SK-N-SH (cell line): ENCODE data around the gene PPP2R5C. TPM values are rescaled to one million over a fixed set of nuclear protein-coding genes. Genes with fewer than 3 reads are reported as not detected.

Source experiments
- CTCF ChIA-PET: fragments of 300-600, 350-600 bp; formaldehyde crosslinking; extraction: SDS; loops from one replicate; lab custom pipeline; 2021; lab: Yijun Ruan, JAX
- POLR2A ChIA-PET: fragments of 350-600 bp; sonication (Branson Sonifier 250); formaldehyde crosslinking; extraction: SDS; loops from one replicate; lab custom pipeline; 2020; ENCODE audit warnings: antibody characterized with exemption, inconsistent platforms; lab: Yijun Ruan, JAX
- DNase-seq: peaks from one replicate; pipeline ENCODE4 v3.0.0; 2012
- H2AFZ ChIP-seq: fragments of 200-600 bp; sonication (generic); 2 replicates; pipeline ENCODE4 v1.8.1; 2016; ENCODE audit warnings: antibody characterized with exemption, mild to moderate bottlenecking, low read depth
- H3F3A ChIP-seq: fragments of 200-600 bp; sonication (generic); replicated peaks from 2 replicates; pipeline ENCODE3; 2016; ENCODE audit warnings: antibody characterized with exemption, mild to moderate bottlenecking; ENCODE audit not compliant: insufficient read depth
- H3K27ac ChIP-seq, 2 experiments: fragments of 200-500 bp in 1 of 2; fragments of 200-600 bp in 1 of 2; sonication (Bioruptor generic) in 1 of 2; sonication (generic), shearing (Covaris generic) in 1 of 2; 2 replicates each; pipeline versions ENCODE4 v1.5.1 to v1.6.1; 2014 to 2016; ENCODE audit warnings: low read depth in 2 of 2, inconsistent platforms in 1 of 2, low read length in 1 of 2, mild to moderate bottlenecking in 1 of 2, mixed read lengths in 1 of 2
- H3K27me3 ChIP-seq: fragments of 200-600 bp; sonication (generic), shearing (Covaris generic); 2 replicates; pipeline ENCODE4 v1.6.1; 2016; ENCODE audit warnings: mixed run types; ENCODE audit not compliant: insufficient read depth
- H3K36me3 ChIP-seq, 2 experiments: fragments of 200-500 bp in 1 of 2; fragments of 200-600 bp in 1 of 2; sonication (Bioruptor generic) in 1 of 2; sonication (generic) in 1 of 2; replicated peaks in 1 of 2; 2 replicates each; pipeline versions ENCODE3 to v1.5.1; 2014 to 2016; ENCODE audit warnings: low read length in 1 of 2, mild to moderate bottlenecking in 1 of 2; ENCODE audit not compliant: insufficient read depth in 2 of 2, control insufficient read depth in 1 of 2
- H3K4me1 ChIP-seq, 2 experiments: fragments of 200-500 bp in 1 of 2; fragments of 200-600 bp in 1 of 2; sonication (Bioruptor generic) in 1 of 2; sonication (generic), shearing (Covaris generic) in 1 of 2; 2 replicates each; pipeline versions ENCODE4 v1.5.1 to v1.6.1; 2014 to 2016; ENCODE audit warnings: low read depth in 1 of 2, low read length in 1 of 2, mixed run types in 1 of 2; ENCODE audit not compliant: insufficient read depth in 2 of 2, control insufficient read depth in 1 of 2
- H3K4me2 ChIP-seq: fragments of 200-600 bp; sonication (generic), shearing (Covaris generic); 2 replicates; pipeline ENCODE4 v1.6.1; 2017; ENCODE audit warnings: mixed run types
- H3K4me3 ChIP-seq, 2 experiments: fragments of 200-500 bp in 1 of 2; fragments of 200-600 bp in 1 of 2; sonication (Bioruptor generic) in 1 of 2; sonication (generic), shearing (Covaris generic) in 1 of 2; 2 replicates each; pipeline versions ENCODE4 v1.5.1 to v1.8.1; 2014 to 2016; ENCODE audit warnings: low read depth in 2 of 2, inconsistent platforms in 1 of 2, low read length in 1 of 2, mild to moderate bottlenecking in 1 of 2, mixed read lengths in 1 of 2, moderate library complexity in 1 of 2
- H3K79me2 ChIP-seq: fragments of 200-600 bp; sonication (generic); 2 replicates; pipeline ENCODE4 v1.8.1; 2017; ENCODE audit warnings: mild to moderate bottlenecking; ENCODE audit not compliant: insufficient read depth
- H3K9ac ChIP-seq: fragments of 200-600 bp; sonication (generic); 2 replicates; pipeline ENCODE4 v1.6.1; 2017; ENCODE audit warnings: mixed run types
- H3K9me2 ChIP-seq: fragments of 200-600 bp; sonication (generic); 2 replicates; pipeline ENCODE4 v1.6.1; 2017; ENCODE audit warnings: mixed run types
- H3K9me3 ChIP-seq: fragments of 200-600 bp; sonication (generic); 2 replicates; pipeline ENCODE4 v1.6.1; 2017; ENCODE audit warnings: mixed run types, mild to moderate bottlenecking, moderate library complexity
- H4K20me1 ChIP-seq: fragments of 200-600 bp; sonication (generic); 2 replicates; pipeline ENCODE4 v1.6.1; 2017; ENCODE audit warnings: mild to moderate bottlenecking, mixed run types; ENCODE audit not compliant: insufficient read depth
- CHD2 ChIP-seq: fragments of 150-350 bp; IDR thresholded peaks from 2 replicates; pipeline ENCODE4 v1.6.1; 2018; ENCODE audit warnings: low read length; ENCODE audit not compliant: partially characterized antibody
- ELF1 ChIP-seq: IDR thresholded peaks from 2 replicates; pipeline ENCODE4 v1.4.0; 2012
- FOXM1 ChIP-seq: IDR thresholded peaks from 2 replicates; pipeline ENCODE4 v1.4.0; 2012; ENCODE audit warnings: low read depth, mild to moderate bottlenecking
- GABPA ChIP-seq: IDR thresholded peaks from 2 replicates; pipeline ENCODE4 v1.4.0; 2012; ENCODE audit warnings: low read depth, mild to moderate bottlenecking
- JUND ChIP-seq: IDR thresholded peaks from 2 replicates; pipeline ENCODE4 v1.4.0; 2012
- MAX ChIP-seq: IDR thresholded peaks from 2 replicates; pipeline ENCODE4 v1.4.0; 2012; ENCODE audit warnings: low read depth
- NFIC ChIP-seq: IDR thresholded peaks from 2 replicates; pipeline ENCODE4 v1.4.0; 2012; ENCODE audit warnings: borderline replicate concordance
- POLR2AphosphoS5 ChIP-seq: IDR thresholded peaks from 2 replicates; pipeline ENCODE4 v1.6.1; 2012; ENCODE audit warnings: low read depth, low read length
- RAD21 ChIP-seq: IDR thresholded peaks from 2 replicates; pipeline ENCODE4 v1.6.1; 2012; ENCODE audit warnings: mild to moderate bottlenecking, low read length
- RCOR1 ChIP-seq: fragments of 150-350 bp; IDR thresholded peaks from 2 replicates; pipeline ENCODE4 v1.6.1; 2017; ENCODE audit warnings: antibody characterized with exemption, low read length
- RFX5 ChIP-seq: IDR thresholded peaks from 2 replicates; pipeline ENCODE4 v1.6.1; 2012; ENCODE audit warnings: mild to moderate bottlenecking, improper control_type of control experiment, low read length
- SMC3 ChIP-seq: IDR thresholded peaks from 2 replicates; pipeline ENCODE4 v1.6.1; 2012; ENCODE audit warnings: low read depth, low read length, improper control_type of control experiment
- TEAD4 ChIP-seq: IDR thresholded peaks from 2 replicates; pipeline ENCODE4 v1.4.0; 2012; ENCODE audit warnings: mild to moderate bottlenecking, borderline replicate concordance; ENCODE audit not compliant: insufficient read depth
- YY1 ChIP-seq: IDR thresholded peaks from 2 replicates; pipeline ENCODE4 v1.4.0; 2012; ENCODE audit warnings: low read depth, mild to moderate bottlenecking
- ZBTB33 ChIP-seq: IDR thresholded peaks from 2 replicates; pipeline ENCODE4 v1.4.0; 2012; ENCODE audit warnings: low read depth, borderline replicate concordance
- WGBS: methylation state at CpG from one replicate; pipeline ENCODE4 v1.1.6; 2017; ENCODE audit warnings: low lambda C conversion rate; 5-methylcytosine and 5-hydroxymethylcytosine counted together
- polyA plus RNA-seq, 3 experiments: library from polyadenylated mRNA; depleted of rRNA; stranded (reverse); fragments of >200 nt; gene quantifications; 2 replicates each; pipeline ENCODE4 v1.2.3, GENCODE V29; 2012
- TF ChIP-seq, protein P1 (sequence below): IDR thresholded peaks from 2 replicates; pipeline ENCODE4; 2012
- TF ChIP-seq, protein P2 (sequence below): IDR thresholded peaks from 2 replicates; pipeline ENCODE4 v1.6.1; 2012; ENCODE audit warnings: mild to moderate bottlenecking, low read depth, low read length, moderate library complexity
- TF ChIP-seq, protein P3 (sequence below): fragments of 150-350 bp; IDR thresholded peaks from 2 replicates; pipeline ENCODE4 v1.6.1; 2016; ENCODE audit warnings: mild to moderate bottlenecking, low read depth, low read length

PPP2R5C gene
- polyA plus RNA-seq, 1 of the 3 experiments (the other 2 are of a cell fraction): 43.7 TPM

DNA sequence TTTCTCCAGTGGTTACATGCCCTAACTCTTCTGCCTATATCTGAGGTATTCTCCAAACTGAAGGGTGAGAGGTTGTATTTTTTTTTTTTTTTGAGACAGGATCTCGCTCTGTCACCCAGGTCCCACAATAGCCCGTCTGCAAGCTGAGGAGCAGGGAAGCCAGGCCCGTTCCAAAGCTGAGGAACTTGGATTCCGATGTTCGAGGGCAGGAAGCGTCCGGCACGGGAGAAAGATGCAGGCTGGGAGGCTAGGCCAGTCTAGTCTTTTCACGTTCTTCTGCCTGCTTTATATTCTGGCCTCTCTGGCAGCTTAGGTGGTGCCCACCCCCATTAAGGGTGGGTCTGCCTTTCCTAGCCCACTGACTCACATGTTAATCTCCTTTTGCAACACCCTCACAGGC is 135.8 kb downstream of the PPP2R5C start:
- Histone ChIP-seq H3K9ac (no peak overlapping the region), H3K4me3 (no peak overlapping the region), H3K27ac (no peak overlapping the region), H4K20me1 (no peaks in the 10 kb centered on the region), H3K27me3 (no peaks in the 10 kb centered on the region), H3K4me2 (no peak overlapping the region), H3F3A (no peaks in the 10 kb centered on the region), H3K4me1 (no peaks in the 10 kb centered on the region), H3K79me2 (no peaks in the 10 kb centered on the region), H3K9me2 (no peaks in the 10 kb centered on the region), H2AFZ (no peak overlapping the region), H3K36me3 (peaks cover 60 to 77% of the 10 kb centered on the region in 2 experiments), H3K9me3 (no peaks in the 10 kb centered on the region)
- TF ChIP-seq MAX (no peak), SMC3 (no peak), ELF1 (no peak), ZBTB33 (no peak), JUND (no peak), CHD2 (no peak), TEAD4 (no peak), FOXM1 (no peak), POLR2AphosphoS5 (no peak), GABPA (no peak), YY1 (no peak), RCOR1 (no peak), NFIC (no peak), RFX5 (no peak), RAD21 (no peak)
- TF ChIP-seq, protein P1, sequence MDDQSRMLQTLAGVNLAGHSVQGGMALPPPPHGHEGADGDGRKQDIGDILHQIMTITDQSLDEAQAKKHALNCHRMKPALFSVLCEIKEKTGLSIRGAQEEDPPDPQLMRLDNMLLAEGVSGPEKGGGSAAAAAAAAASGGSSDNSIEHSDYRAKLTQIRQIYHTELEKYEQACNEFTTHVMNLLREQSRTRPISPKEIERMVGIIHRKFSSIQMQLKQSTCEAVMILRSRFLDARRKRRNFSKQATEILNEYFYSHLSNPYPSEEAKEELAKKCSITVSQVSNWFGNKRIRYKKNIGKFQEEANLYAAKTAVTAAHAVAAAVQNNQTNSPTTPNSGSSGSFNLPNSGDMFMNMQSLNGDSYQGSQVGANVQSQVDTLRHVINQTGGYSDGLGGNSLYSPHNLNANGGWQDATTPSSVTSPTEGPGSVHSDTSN: no peak
- TF ChIP-seq, protein P2, sequence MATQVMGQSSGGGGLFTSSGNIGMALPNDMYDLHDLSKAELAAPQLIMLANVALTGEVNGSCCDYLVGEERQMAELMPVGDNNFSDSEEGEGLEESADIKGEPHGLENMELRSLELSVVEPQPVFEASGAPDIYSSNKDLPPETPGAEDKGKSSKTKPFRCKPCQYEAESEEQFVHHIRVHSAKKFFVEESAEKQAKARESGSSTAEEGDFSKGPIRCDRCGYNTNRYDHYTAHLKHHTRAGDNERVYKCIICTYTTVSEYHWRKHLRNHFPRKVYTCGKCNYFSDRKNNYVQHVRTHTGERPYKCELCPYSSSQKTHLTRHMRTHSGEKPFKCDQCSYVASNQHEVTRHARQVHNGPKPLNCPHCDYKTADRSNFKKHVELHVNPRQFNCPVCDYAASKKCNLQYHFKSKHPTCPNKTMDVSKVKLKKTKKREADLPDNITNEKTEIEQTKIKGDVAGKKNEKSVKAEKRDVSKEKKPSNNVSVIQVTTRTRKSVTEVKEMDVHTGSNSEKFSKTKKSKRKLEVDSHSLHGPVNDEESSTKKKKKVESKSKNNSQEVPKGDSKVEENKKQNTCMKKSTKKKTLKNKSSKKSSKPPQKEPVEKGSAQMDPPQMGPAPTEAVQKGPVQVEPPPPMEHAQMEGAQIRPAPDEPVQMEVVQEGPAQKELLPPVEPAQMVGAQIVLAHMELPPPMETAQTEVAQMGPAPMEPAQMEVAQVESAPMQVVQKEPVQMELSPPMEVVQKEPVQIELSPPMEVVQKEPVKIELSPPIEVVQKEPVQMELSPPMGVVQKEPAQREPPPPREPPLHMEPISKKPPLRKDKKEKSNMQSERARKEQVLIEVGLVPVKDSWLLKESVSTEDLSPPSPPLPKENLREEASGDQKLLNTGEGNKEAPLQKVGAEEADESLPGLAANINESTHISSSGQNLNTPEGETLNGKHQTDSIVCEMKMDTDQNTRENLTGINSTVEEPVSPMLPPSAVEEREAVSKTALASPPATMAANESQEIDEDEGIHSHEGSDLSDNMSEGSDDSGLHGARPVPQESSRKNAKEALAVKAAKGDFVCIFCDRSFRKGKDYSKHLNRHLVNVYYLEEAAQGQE: no peak
- TF ChIP-seq, protein P3, sequence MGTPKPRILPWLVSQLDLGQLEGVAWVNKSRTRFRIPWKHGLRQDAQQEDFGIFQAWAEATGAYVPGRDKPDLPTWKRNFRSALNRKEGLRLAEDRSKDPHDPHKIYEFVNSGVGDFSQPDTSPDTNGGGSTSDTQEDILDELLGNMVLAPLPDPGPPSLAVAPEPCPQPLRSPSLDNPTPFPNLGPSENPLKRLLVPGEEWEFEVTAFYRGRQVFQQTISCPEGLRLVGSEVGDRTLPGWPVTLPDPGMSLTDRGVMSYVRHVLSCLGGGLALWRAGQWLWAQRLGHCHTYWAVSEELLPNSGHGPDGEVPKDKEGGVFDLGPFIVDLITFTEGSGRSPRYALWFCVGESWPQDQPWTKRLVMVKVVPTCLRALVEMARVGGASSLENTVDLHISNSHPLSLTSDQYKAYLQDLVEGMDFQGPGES: no peak
- DNase-seq: no peak
- POLR2A ChIA-PET: no interaction called here
- 98% methylated on average over 9 of the region's 9 CpGs for whole genome bisulfite sequencing
- CTCF ChIA-PET: no interaction called here
